ENCODE data around the gene SDCCAG8.
"Not testable (repeated sequence)": the region's sequence is repeated elsewhere in the genome, so short reads cannot be mapped to it uniquely, and the experiment has no call there.

The SDCCAG8 gene

DNA sequence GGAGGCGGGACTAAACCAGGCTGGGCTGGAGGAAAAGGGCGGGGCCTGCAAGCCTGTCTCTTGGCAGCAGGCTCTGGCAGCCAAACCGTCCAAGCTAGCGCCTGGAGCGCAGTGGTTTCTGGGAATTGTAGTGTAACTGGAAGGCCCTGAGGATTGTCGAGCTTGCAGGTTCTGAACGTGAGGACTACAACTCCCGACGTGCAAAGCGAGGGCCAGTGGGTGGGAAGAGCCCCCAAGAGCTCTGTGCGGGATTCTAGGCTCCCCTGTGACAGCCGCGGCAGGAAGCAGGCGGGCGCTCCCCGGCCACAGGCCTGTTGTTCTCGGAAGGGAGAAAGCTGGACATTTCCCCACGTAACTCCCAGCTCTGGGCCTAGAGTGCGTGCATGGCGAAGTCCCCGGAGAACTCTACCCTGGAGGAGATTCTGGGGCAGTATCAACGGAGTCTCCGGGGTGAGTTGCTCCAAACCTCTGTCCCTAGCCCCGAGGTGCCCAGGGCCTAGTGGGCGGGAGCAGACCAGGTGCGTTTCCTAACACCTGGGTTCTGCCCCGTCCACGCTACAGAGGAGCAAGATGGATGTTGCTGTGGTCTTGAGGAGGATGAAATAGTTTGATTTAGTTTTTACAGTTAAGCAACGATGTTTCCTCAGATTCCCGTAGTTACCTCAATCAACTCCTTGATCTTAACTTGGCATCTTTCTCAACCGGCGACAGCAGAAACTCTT lies at the start of gene SDCCAG8:
SDCCAG8 (plus strand) TSS at position 251 of the 722 bp plus-strand sequence; CDS start at position 384, 133 bp downstream.
- DNase-seq: peak; percentile 99

DNA sequence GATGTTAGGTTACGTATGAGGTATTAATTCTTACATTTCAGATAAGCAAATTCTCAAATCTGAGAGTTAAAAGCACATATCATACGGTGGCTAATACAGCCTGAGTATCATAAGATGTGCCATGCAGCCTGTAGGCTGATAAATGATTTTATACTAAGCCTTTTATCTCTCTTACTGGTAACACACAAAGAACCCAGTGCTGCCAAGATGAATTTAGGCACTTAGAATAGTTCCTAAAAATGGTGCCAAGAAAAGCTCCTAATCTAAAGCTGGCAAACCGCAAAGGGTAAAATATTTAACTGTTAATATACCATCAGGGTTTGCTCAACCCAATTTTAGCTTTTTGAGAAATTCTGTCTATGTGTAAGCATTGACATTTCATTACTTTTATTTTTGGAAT lies 43.9 kb upstream of the SDCCAG8 start:
- not testable (repeated sequence) for DNase-seq

DNA sequence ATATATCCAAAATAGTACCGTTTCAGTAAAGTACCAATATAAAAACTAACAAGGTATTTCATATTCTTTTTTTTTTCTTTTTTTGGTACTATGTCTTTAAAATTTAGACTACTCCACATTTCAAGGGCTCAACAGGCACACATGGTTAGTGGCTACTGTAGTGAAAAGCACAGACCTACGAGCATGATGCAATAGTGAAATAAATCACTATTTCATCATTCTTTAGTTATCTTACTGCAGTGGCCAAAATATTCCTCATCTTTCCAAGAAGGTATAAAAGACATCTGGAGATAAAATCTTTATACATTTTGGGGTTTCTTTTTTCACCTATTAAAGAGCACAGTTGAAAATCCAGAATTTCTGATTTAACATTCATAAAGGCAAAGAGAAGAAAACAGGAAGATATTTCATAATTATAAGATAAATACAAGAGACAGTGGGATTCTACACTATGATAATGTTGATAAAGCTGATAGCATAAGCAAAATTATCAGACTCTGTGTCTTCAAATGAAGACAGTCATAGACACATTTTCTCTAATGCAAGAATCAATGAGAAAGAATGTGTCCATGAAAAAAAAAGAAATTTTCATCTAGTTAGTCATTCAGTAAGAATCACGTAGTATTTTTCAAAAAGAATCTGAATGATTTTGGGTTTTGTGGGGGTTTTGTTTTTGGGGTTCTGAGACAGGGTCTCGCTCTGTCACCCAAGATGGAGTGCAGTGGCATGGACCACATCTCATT lies 42.6 kb upstream of the SDCCAG8 start:
- peak; percentile 5 for DNase-seq

DNA sequence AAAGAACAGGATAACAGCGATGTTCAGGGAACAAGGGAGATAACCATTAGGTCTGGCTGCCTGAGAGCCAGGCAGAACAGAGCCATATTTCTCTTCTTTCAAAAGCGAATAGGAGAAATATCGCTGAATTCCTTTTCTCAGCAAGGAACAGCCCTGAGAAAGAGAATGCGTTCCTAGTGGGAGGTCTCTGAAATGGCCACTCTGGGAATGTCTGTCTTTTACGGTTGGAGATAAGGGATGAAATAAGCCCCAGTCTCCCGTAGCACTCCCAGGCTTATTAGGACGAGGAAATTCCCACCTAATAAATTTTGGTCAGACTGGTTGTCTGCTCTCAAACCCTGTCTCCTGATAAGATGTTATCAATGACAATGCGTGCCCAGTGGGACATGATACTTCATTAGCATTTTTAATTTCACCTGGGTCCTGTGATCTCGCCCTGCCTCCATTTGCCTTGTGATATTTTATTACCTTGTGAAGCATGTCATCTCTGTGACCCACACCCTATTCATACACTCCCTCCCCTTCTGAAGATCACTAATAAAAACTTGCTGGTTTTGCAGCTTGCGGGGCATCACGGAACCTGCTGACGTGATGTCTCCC lies 40.5 kb upstream of the SDCCAG8 start:
- DNase-seq: not testable (repeated sequence)

GRCh38 chr1:243216741-243217140 lies 39.1 kb upstream of the SDCCAG8 start:
- no peak for DNase-seq

DNA sequence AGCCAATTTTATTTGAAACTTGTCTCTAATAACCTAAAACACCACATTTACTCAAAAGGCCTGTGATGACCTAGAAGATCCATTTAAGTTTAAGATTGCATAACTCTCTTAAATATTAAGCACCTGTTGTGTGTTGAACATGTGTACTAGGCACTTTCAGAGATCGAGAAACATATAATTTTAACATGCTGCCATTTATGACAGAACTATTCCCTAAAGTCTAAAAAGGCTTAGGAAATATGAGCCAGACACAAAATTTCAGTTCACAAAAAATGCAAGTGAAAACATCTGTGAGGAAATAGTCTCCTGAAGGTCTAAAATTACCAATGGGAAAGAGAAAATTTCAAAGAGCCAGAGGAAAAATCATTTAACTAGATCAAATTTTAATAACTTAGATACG lies 38.5 kb upstream of the SDCCAG8 start:
- no peak for DNase-seq

DNA sequence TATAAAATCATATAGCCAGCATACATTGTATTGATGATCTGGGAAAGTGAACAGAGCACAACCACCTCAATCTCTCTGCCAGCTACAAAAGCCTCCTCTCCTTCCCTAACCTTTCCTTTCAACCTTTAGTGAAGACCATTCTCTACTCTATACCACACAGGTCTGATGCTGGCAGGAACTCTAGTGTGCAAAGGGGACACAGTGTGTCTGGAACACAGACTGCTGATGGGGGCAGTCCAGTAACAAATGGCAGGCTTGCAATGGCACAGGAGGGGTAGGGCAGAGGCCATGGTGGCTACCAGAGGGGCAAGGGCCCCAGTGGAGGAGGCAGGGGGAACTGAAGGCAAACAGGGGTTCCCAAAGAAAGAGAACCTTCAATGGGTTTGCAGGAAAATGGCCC lies 37.8 kb upstream of the SDCCAG8 start:
- DNase-seq: no peak

- no peak for DNase-seq
Observed at GRCh38 chr1:243227622-243228021, 28.2 kb upstream of the SDCCAG8 start.

GRCh38 chr1:243229526-243229925 lies 26.3 kb upstream of the SDCCAG8 start:
- DNase-seq: no peak

GRCh38 chr1:243230914-243231313 lies 24.9 kb upstream of the SDCCAG8 start:
- DNase-seq: no peak

GRCh38 chr1:243233908-243234307 lies 21.9 kb upstream of the SDCCAG8 start:
- no peak for DNase-seq

- DNase-seq: no peak
Observed at GRCh38 chr1:243234978-243235647, 20.7 kb upstream of the SDCCAG8 start.

- no peak for DNase-seq
Observed at GRCh38 chr1:243236604-243237252, 19.1 kb upstream of the SDCCAG8 start.

DNA sequence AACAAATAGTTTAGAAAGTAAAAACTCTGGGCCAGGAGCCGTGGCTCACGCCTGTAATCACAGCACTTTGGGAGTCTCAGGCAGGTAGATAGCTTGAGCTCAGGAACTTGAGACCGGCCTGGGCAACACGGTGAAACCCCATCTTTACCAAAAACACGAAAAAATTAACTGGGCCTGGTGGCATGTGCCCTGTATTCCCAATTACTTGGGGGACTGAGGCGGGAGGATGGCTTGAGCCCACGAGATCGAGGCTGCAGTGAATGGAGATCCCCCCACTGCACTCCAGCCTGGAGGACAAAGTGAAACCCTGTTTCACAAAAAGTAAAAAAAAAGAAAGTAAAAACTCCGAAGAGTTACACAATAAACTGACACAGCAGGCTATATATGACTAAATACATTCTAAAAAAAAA lies 11.4 kb upstream of the SDCCAG8 start:
- DNase-seq: no peak

DNA sequence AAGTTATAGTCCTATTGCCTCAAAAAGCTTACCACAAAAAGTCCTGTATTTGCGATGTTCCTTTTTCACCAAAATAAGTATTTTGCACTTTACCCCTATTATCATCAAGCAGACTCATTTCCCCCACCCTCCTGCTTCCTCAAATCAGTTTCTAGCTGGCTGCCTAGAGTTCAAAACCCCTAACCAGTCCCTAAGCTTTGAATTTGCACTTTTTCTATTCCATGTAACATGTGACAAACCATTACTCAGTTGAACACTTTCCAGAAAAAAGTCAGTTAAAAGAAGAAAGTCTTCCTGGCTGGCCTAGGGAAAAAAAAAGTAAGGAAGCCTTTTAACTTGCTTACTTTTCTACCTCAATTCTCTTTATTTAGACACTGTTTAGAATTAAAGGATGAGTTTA lies 8.9 kb upstream of the SDCCAG8 start:
- peak; percentile 19 for DNase-seq

GRCh38 chr1:243247901-243248300 lies 7.9 kb upstream of the SDCCAG8 start:
- no peak for DNase-seq

DNA sequence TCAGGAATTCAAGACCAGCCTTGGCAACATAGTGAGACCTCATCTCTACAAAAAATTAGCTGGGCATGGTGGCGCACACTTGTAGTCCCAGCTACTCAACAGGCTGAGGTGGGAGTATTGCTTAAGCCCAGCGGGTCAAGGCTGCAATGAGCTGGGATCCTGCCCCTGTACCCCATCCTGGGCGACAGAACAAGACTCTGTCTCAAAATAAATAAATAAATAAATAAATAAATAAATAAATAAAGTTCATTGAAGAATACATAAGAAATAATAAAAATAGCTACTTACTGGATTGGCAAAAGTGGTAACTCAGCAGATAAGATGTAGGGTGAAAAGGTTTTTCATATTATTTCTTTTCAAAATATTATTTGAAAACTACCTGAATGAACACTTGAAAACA lies 6.6 kb upstream of the SDCCAG8 start:
- no peak for DNase-seq

GRCh38 chr1:243250102-243250501 lies 5.7 kb upstream of the SDCCAG8 start:
- DNase-seq: no peak

DNA sequence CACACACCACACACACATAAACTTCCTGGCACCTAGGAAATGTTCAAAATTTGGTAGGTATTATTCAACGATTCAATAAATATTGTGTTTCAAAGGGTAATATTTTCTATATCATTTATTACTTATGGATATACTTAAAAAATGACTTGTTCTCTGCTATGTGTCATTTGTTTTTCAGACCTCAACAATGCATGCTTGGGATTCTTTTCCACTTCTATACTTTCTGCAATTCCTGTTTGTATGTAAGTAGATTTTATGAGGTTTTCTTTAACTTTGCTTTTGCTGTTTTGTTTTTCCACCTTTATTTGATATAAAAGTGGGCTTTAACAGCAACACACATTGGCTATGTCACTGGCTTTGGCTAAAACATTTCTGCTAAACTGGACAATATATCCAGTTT lies 4.3 kb upstream of the SDCCAG8 start:
- DNase-seq: no peak

DNA sequence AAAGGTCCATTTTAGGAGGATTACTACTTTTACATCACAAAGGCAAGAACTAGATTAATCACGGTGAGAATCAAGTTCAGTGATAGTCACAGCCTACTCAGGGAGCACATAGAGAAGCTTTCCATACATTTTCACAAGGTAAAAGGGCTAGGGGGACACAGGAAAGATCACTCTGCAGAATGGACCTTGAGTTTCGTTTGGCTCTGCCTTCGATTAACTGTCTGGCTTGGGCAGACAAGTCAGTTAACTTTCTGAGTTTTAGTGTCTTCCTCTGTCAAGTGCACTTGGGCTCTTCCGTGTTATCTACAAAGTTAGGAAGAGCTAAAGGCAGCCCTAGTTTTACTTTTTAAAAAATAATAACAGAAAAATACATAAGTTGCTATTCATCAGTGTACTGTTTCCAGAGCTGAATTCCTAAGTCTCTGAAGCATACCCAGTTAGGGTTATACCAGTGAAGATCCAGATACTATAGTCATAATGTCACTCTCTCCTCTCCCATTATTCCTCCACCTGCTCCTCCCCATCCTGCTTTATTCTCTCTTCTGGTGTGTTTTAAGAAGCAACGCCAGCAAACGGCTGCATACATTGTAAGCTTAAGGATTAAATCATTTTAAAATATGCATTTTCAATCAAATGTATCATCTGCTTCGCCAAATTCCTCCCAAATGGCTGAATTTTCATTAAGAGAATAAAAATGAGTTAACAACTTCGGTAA lies 2.5 kb upstream of the SDCCAG8 start:
- no peak for DNase-seq

GRCh38 chr1:243253926-243254232 lies 2.0 kb upstream of the SDCCAG8 start:
- no peak for DNase-seq

GRCh38 chr1:243254233-243254926 lies 1.5 kb upstream of the SDCCAG8 start:
- peak; percentile 53 for DNase-seq

Measured in GF-D8 (cell line).